CD14-positive monocyte (primary cell): ENCODE data around the gene SSU72. TPM values are rescaled to one million over a fixed set of nuclear protein-coding genes. Genes with fewer than 3 reads are reported as not detected.

ENCODE experiments used
- DNase-seq, 3 donors: peaks; one replicate each; pipeline ENCODE4 v3.0.0-alpha.2; 2011 to 2022
- H2AFZ ChIP-seq: 2 replicates; pipeline ENCODE4 v1.6.0; 2012; ENCODE audit warnings: mild to moderate bottlenecking, low read depth, low read length, inconsistent platforms; ENCODE audit not compliant: insufficient read depth, poor library complexity, severe bottlenecking
- H3K27ac ChIP-seq, 2 donors: 1 replicate in 1 of 2; 2 replicates in 1 of 2; pipeline ENCODE4 v1.5.1; 2012 to 2013; ENCODE audit warnings: low read length in 2 of 2, control low read depth in 1 of 2, inconsistent platforms in 1 of 2, low read depth in 1 of 2, mild to moderate bottlenecking in 1 of 2
- H3K27me3 ChIP-seq, 2 donors: one replicate each; pipeline versions ENCODE4 v1.6.0 to v1.6.1; 2011 to 2013; ENCODE audit warnings: low read length in 2 of 2; ENCODE audit not compliant: control insufficient read depth in 2 of 2, insufficient read depth in 2 of 2
- H3K36me3 ChIP-seq, 2 donors: replicated peaks in 1 of 2; 1 replicate in 1 of 2; 2 replicates in 1 of 2; pipeline versions ENCODE4 v1.5.1 to v1.6.1; 2012 to 2013; ENCODE audit warnings: low read length in 2 of 2, control low read depth in 1 of 2, inconsistent platforms in 1 of 2, mild to moderate bottlenecking in 1 of 2; ENCODE audit not compliant: insufficient read depth in 2 of 2, control insufficient read depth in 1 of 2
- H3K4me1 ChIP-seq, 2 donors: 1 replicate in 1 of 2; 2 replicates in 1 of 2; pipeline versions ENCODE4 v1.5.1 to v1.6.1; 2012 to 2013; ENCODE audit warnings: low read length in 2 of 2, control low read depth in 1 of 2, inconsistent platforms in 1 of 2, mild to moderate bottlenecking in 1 of 2, moderate library complexity in 1 of 2; ENCODE audit not compliant: insufficient read depth in 2 of 2, control insufficient read depth in 1 of 2
- H3K4me2 ChIP-seq: replicated peaks from 2 replicates; pipeline ENCODE3; 2012; ENCODE audit warnings: low read length, moderate library complexity, mild to moderate bottlenecking; ENCODE audit not compliant: poor library complexity, severe bottlenecking; ENCODE audit errors: extremely low read depth
- H3K4me3 ChIP-seq, 3 experiments: fragments of 200-600 bp in 1 of 3; sonication (generic) in 1 of 3; replicated peaks in 1 of 3; 1 replicate in 2 of 3; 2 replicates in 1 of 3; pipeline ENCODE4 v1.5.1; 2011 to 2013; ENCODE audit warnings: low read length in 3 of 3, mild to moderate bottlenecking in 3 of 3, control low read depth in 2 of 3, low read depth in 2 of 3, inconsistent platforms in 1 of 3, moderate library complexity in 1 of 3
- H3K79me2 ChIP-seq: 2 replicates; pipeline ENCODE4 v1.6.0; 2012; ENCODE audit warnings: mild to moderate bottlenecking, control low read depth, inconsistent platforms, low read length, moderate library complexity; ENCODE audit not compliant: insufficient read depth
- H3K9ac ChIP-seq: 2 replicates; pipeline ENCODE4 v1.6.0; 2017; ENCODE audit warnings: low read length, mild to moderate bottlenecking; ENCODE audit not compliant: insufficient read depth, poor library complexity, severe bottlenecking
- H3K9me3 ChIP-seq, 2 donors: replicated peaks in 1 of 2; 1 replicate in 1 of 2; 2 replicates in 1 of 2; pipeline versions ENCODE4 v1.5.1 to v1.6.1; 2012 to 2013; ENCODE audit warnings: low read length in 2 of 2, control low read depth in 1 of 2; ENCODE audit not compliant: control insufficient read depth in 1 of 2, insufficient read depth in 1 of 2
- H4K20me1 ChIP-seq: 2 replicates; pipeline ENCODE4 v1.6.0; 2012; ENCODE audit warnings: mild to moderate bottlenecking, low read length, control low read depth, moderate library complexity; ENCODE audit not compliant: insufficient read depth
- H3K27ac Mint-ChIP-seq, 7 donors: one replicate each; pipeline ENCODE4 v1.8.0; 2020; ENCODE audit warnings: mild to moderate bottlenecking in 7 of 7, mixed read lengths in 7 of 7, moderate library complexity in 6 of 7, inconsistent platforms in 2 of 7
- H3K27me3 Mint-ChIP-seq, 3 donors: one replicate each; pipeline ENCODE4 v1.8.0; 2021 to 2022; ENCODE audit warnings: low read depth in 3 of 3, mild to moderate bottlenecking in 3 of 3, mixed read lengths in 3 of 3, moderate library complexity in 3 of 3, inconsistent platforms in 1 of 3
- H3K36me3 Mint-ChIP-seq, 2 donors: one replicate each; pipeline ENCODE4 v1.8.0; 2020; ENCODE audit warnings: mixed read lengths in 2 of 2, inconsistent platforms in 1 of 2, mild to moderate bottlenecking in 1 of 2
- H3K4me1 Mint-ChIP-seq: one replicate; pipeline ENCODE4 v1.8.0; 2020; ENCODE audit warnings: mild to moderate bottlenecking, mixed read lengths
- H3K4me3 Mint-ChIP-seq, 2 donors: one replicate each; pipeline ENCODE4 v1.8.0; 2020; ENCODE audit warnings: mild to moderate bottlenecking in 2 of 2, mixed read lengths in 2 of 2, moderate library complexity in 1 of 2
- H3K9me3 Mint-ChIP-seq, 7 donors: one replicate each; pipeline ENCODE4 v1.8.0; 2020 to 2022; ENCODE audit warnings: mixed read lengths in 7 of 7, mild to moderate bottlenecking in 6 of 7, moderate library complexity in 6 of 7, inconsistent platforms in 2 of 7
- WGBS: methylation state at CpG from one replicate; pipeline ENCODE4 v1.1.5; 2013; ENCODE audit warnings: missing lambda C conversion rate; ENCODE audit not compliant: insufficient coverage; 5-methylcytosine and 5-hydroxymethylcytosine counted together
- intact Hi-C, 2 donors: fragments of 100-400 bp; cut with micrococcal nuclease; formaldehyde crosslinking; loops; one replicate each; pipeline versions ENCODE4 v1.15.0 to v1.15.1; 2023
- polyA plus RNA-seq, 3 donors: library from polyadenylated mRNA; depleted of rRNA in 1 of 3; unstranded in 2 of 3; stranded (reverse) in 1 of 3; fragments of 300-500 nt in 2 of 3; fragments of >200 nt in 1 of 3; fragmentation: Illumina TruSeq in 2 of 3; gene quantifications; 1 replicate in 2 of 3; 2 replicates in 1 of 3; pipeline ENCODE4 v1.2.3, GENCODE V29; 2012 to 2021
- TF ChIP-seq, protein P1 (sequence below): fragments of 200-600 bp; IDR thresholded peaks from one replicate; pipeline ENCODE4 v1.8.0; 2022; ENCODE audit warnings: antibody characterized with exemption, mild to moderate bottlenecking

Gene SSU72
- polyA plus RNA-seq, 3 donors, result 88.1 to 168 (median 138) TPM

- H3K36me3 Mint-ChIP-seq, result peaks cover 1 to 10% of the 10 kb centered on the region in 2 donors
- peaks cover 19% of the 10 kb centered on the region for H3K4me1 Mint-ChIP-seq
- H3K9me3 Mint-ChIP-seq, result peaks cover 0 to 2% (median 0%) of the 10 kb centered on the region in 7 donors
- intact Hi-C loops, result loop anchor here in 1 of 2 donors (10.0 kb wide), 1 partner anchor 107 kb away; no protein-coding TSS in a partner anchor
- peaks cover 11 to 33% (median 15%) of the 10 kb centered on the region in 3 donors for H3K27me3 Mint-ChIP-seq
- no peak overlapping the region for H3K4me3 Mint-ChIP-seq
- Histone ChIP-seq H3K27ac (no peak overlapping the region), H3K79me2 (peaks cover 25% of the 10 kb centered on the region), H4K20me1 (peaks cover 8% of the 10 kb centered on the region), H3K4me1 (peaks cover 19 to 21% of the 10 kb centered on the region in 2 donors), H3K4me3 (no peak overlapping the region), H3K36me3 (peaks cover 0 to 2% of the 10 kb centered on the region in 2 donors), H3K4me2 (no peak overlapping the region), H2AFZ (no peak overlapping the region), H3K9ac (no peak overlapping the region), H3K9me3 (no peaks in the 10 kb centered on the region), H3K27me3 (peaks cover 3 to 5% of the 10 kb centered on the region in 2 donors)
- TF ChIP-seq, protein P1, sequence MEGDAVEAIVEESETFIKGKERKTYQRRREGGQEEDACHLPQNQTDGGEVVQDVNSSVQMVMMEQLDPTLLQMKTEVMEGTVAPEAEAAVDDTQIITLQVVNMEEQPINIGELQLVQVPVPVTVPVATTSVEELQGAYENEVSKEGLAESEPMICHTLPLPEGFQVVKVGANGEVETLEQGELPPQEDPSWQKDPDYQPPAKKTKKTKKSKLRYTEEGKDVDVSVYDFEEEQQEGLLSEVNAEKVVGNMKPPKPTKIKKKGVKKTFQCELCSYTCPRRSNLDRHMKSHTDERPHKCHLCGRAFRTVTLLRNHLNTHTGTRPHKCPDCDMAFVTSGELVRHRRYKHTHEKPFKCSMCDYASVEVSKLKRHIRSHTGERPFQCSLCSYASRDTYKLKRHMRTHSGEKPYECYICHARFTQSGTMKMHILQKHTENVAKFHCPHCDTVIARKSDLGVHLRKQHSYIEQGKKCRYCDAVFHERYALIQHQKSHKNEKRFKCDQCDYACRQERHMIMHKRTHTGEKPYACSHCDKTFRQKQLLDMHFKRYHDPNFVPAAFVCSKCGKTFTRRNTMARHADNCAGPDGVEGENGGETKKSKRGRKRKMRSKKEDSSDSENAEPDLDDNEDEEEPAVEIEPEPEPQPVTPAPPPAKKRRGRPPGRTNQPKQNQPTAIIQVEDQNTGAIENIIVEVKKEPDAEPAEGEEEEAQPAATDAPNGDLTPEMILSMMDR, result no peak
- H3K27ac Mint-ChIP-seq, result no peak overlapping the region
- DNase-seq, result no peak
- WGBS, result 86% methylated on average over 9 of the region's 10 CpGs
These were observed 2.8 kb upstream of the SSU72 start for GRCh38 chr1:1577367-1578011.

DNA sequence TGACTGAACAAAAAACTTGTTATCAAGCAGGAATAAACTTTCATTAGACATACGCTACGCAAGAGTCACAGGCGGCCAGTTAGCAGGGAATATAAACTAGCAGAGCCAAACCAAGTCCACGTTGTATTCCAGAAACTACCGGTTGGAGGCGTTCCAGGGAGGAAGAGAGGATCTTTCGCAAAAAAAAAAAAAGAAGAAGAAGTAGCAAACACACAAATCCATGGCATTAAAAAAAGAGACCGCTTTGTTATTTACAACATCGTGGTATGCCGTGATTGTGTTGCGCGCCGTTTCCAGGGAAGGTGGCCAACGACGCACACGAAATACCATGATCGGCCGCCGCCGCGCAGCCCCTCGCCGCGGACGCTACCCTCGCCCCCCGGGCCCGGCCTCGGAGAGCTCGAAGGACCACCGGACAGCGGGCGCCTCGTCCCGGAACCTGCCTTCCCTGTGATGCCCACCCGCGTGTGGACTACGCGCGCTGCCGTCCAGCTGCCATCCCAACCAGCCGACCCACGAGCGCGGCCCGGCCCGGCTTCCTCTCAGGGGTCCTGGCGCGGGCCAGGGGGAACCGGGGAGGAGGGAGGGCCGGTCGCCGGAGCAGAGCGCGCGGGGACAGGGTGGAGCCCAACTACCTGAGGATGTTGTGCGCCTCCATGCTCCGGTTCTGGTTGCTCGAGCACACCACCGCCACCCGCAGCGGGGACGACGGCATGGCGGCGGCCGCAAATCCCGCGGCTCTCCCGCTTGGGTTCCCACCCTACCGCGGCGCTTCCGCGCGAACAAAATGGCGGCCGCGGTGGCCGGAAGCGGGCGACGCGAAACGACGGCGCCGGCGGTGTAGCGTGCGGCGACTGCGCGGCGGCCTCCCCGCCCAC lies 581 bp downstream of the SSU72 start:
- H3K27ac Mint-ChIP-seq, result peak overlapping the region; percentile 95 to 98 (median 96)
- H3K27me3 Mint-ChIP-seq, result peaks cover 4 to 11% (median 6%) of the 10 kb centered on the region in 3 donors
- Histone ChIP-seq H3K9ac (peak overlapping the region; percentile 100), H3K4me1 (peaks cover 19 to 22% of the 10 kb centered on the region in 2 donors), H3K27ac (peak overlapping the region; percentile 96 to 97), H3K4me2 (peak overlapping the region; percentile 88), H3K27me3 (peaks cover 0 to 5% of the 10 kb centered on the region in 2 donors), H3K9me3 (no peaks in the 10 kb centered on the region), H4K20me1 (peaks cover 40% of the 10 kb centered on the region), H3K36me3 (peaks cover 16 to 18% of the 10 kb centered on the region in 2 donors), H3K79me2 (peaks cover 59% of the 10 kb centered on the region), H3K4me3 (peak overlapping the region; percentile 79 to 91 (median 83)), H2AFZ (peak overlapping the region; percentile 83)
- DNase-seq, result peak; percentile 68 to 79 (median 76)
- peaks cover 0 to 2% (median 0%) of the 10 kb centered on the region in 7 donors for H3K9me3 Mint-ChIP-seq
- peak overlapping the region; percentile 86 to 91 for H3K4me3 Mint-ChIP-seq
- TF ChIP-seq, protein P1, result peak; percentile 33
- H3K4me1 Mint-ChIP-seq, result peaks cover 35% of the 10 kb centered on the region
- intact Hi-C loops, result loop anchor here (2.0 to 10.0 kb wide), 2 partner anchors 41 to 111 kb away; partner anchors contain the start of gene MIB2 (in 2 of the 2)
- WGBS, result under 1% methylated on average over 89 of the region's 96 CpGs
- H3K36me3 Mint-ChIP-seq, result peaks cover 16 to 37% of the 10 kb centered on the region in 2 donors
